HepG2 (cell line): ENCODE data around the gene SIAH2. TPM values are rescaled to one million over a fixed set of nuclear protein-coding genes. Genes with fewer than 3 reads are reported as not detected.

ENCODE experiments used
- ARNTL ChIP-seq: sonication (generic); formaldehyde crosslinking; IDR thresholded peaks from 2 replicates; pipeline ENCODE4 v1.4.0; 2020; ENCODE audit warnings: mild to moderate bottlenecking, missing genetic modification reagents
- EZH2 ChIP-seq: conservative IDR thresholded peaks from 2 replicates; pipeline ENCODE4 v1.6.1; 2012; ENCODE audit warnings: mild to moderate bottlenecking, low read depth, low read length, moderate library complexity
- KDM5A ChIP-seq: fragments of 200-600 bp; sonication (generic); IDR thresholded peaks from 2 replicates; pipeline ENCODE4 v1.7.0; 2018; ENCODE audit warnings: antibody characterized with exemption, mild to moderate bottlenecking, low read length, borderline replicate concordance
- KMT2A ChIP-seq: sonication (generic); formaldehyde crosslinking; IDR thresholded peaks from 2 replicates; pipeline ENCODE4 v1.4.0; 2020; ENCODE audit warnings: missing genetic modification reagents
- SMAD1 ChIP-seq: sonication (generic); formaldehyde crosslinking; IDR thresholded peaks from 2 replicates; pipeline ENCODE4 v1.4.0; 2020; ENCODE audit warnings: missing genetic modification reagents, low read depth, mild to moderate bottlenecking, borderline replicate concordance
- SSRP1 ChIP-seq: IDR thresholded peaks from 2 replicates; pipeline ENCODE4 v1.6.1; 2016; ENCODE audit warnings: control low read depth
- ZNF343 ChIP-seq: sonication (generic); formaldehyde crosslinking; IDR thresholded peaks from 2 replicates; pipeline ENCODE4 v1.4.0; 2020; ENCODE audit warnings: mild to moderate bottlenecking, missing genetic modification reagents
- ZNF468 ChIP-seq: sonication (generic); formaldehyde crosslinking; IDR thresholded peaks from 2 replicates; pipeline ENCODE4 v1.8.0; 2022; ENCODE audit warnings: mild to moderate bottlenecking, moderate library complexity, missing genetic modification reagents
- ZNF546 ChIP-seq: sonication (generic); formaldehyde crosslinking; conservative IDR thresholded peaks from 2 replicates; pipeline ENCODE4 v1.8.1; 2023; ENCODE audit warnings: mild to moderate bottlenecking, missing genetic modification reagents
- ZNF549 ChIP-seq: sonication (generic); formaldehyde crosslinking; IDR thresholded peaks from 2 replicates; pipeline ENCODE4 v1.5.0; 2020; ENCODE audit warnings: missing genetic modification reagents
- ZNF788 ChIP-seq: sonication (generic); formaldehyde crosslinking; IDR thresholded peaks from 2 replicates; pipeline ENCODE4 v1.5.0; 2020; ENCODE audit warnings: mild to moderate bottlenecking, missing genetic modification reagents, borderline replicate concordance
- ZNF83 ChIP-seq: sonication (generic); formaldehyde crosslinking; IDR thresholded peaks from 2 replicates; pipeline ENCODE4 v1.4.0; 2020; ENCODE audit warnings: missing genetic modification reagents, mild to moderate bottlenecking, borderline replicate concordance
- polyA plus RNA-seq, 8 experiments: library from polyadenylated mRNA; depleted of rRNA in 3 of 8; stranded (reverse) in 7 of 8; unstranded in 1 of 8; fragments of >200 nt; fragmentation: Illumina TruSeq in 4 of 8; extraction: Trizol in 4 of 8; gene quantifications; 2 replicates each; pipeline versions ENCODE4 v1.2.1 to v1.2.3, GENCODE V29; 2011 to 2016; ENCODE audit warnings: low read depth in 4 of 8, missing spikeins in 1 of 8, mixed read lengths in 1 of 8; ENCODE audit not compliant: insufficient read depth in 1 of 8
- total RNA-seq, 5 experiments: library from RNA; depleted of rRNA; stranded (reverse); fragments of >200 nt; fragmentation: Illumina TruSeq; extraction: Trizol; gene quantifications; 2 replicates each; pipeline ENCODE4 v1.2.3, GENCODE V29; 2016; ENCODE audit warnings: low read depth in 1 of 5
- TF ChIP-seq, protein P1 (sequence below), 2 experiments: sonication (generic) in 1 of 2; formaldehyde crosslinking in 1 of 2; IDR thresholded peaks; 2 replicates each; pipeline versions ENCODE4 v1.6.1 to v1.9.0; 2014 to 2022; ENCODE audit warnings: antibody characterized with exemption in 1 of 2, borderline replicate concordance in 1 of 2, inconsistent platforms in 1 of 2, low read depth in 1 of 2, missing genetic modification reagents in 1 of 2
- TF ChIP-seq, protein P2 (sequence below): sonication (generic); formaldehyde crosslinking; IDR thresholded peaks from 2 replicates; pipeline ENCODE4 v1.4.0; 2020; ENCODE audit warnings: missing genetic modification reagents, low read depth, mild to moderate bottlenecking, borderline replicate concordance
- TF ChIP-seq, protein P3 (sequence below): sonication (generic); formaldehyde crosslinking; IDR thresholded peaks from 2 replicates; pipeline ENCODE4 v1.4.0; 2020; ENCODE audit warnings: missing genetic modification reagents, mild to moderate bottlenecking, borderline replicate concordance
- TF ChIP-seq, protein P4 (sequence below): sonication (generic); formaldehyde crosslinking; IDR thresholded peaks from 2 replicates; pipeline ENCODE4 v1.5.0; 2020; ENCODE audit warnings: mild to moderate bottlenecking, missing genetic modification reagents

The SIAH2 gene
- total and polyA plus RNA-seq, 2 of the 13 experiments (the other 11 are each of a cell fraction or from before 2014, with no cell fraction given) = 71.8 to 117 TPM

DNA sequence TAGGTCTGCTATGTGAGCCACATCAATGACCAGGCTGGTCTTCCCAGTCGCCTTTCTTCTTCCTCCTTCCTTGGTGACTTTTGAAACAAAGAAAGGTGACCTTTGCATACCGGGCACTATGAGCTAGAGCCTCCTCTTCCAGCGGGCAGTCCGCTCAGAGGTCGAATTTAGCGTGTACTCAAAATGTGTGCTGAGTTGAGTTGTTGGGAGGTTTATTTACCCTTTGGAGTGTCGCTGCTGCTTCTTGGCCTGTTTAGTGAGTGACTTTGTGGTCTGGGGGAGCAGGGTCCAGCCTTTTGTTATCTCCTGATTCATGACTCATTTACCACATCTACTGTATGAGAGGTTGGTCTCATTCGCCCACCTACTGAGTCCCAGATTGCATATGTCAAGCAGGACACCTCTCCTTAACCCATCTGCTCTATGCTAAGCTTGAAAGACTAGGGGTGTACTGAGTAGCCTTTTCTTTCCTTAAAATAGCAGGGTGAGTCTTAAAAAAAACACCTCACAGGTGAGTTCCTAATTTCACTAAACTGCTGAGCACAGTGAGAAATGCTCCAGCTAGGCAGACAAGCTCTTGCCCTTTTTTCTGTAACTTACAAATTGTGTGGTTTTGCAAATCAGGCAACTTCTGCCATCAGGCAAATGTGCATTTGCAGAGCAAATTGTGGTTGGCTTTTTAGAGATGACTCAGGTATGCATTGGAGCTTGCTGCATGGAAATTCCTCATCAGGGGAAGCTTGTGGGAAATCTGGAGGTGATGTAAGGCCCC lies 3.2 kb upstream of the SIAH2 start (continued):
- TF ChIP-seq, protein P1, sequence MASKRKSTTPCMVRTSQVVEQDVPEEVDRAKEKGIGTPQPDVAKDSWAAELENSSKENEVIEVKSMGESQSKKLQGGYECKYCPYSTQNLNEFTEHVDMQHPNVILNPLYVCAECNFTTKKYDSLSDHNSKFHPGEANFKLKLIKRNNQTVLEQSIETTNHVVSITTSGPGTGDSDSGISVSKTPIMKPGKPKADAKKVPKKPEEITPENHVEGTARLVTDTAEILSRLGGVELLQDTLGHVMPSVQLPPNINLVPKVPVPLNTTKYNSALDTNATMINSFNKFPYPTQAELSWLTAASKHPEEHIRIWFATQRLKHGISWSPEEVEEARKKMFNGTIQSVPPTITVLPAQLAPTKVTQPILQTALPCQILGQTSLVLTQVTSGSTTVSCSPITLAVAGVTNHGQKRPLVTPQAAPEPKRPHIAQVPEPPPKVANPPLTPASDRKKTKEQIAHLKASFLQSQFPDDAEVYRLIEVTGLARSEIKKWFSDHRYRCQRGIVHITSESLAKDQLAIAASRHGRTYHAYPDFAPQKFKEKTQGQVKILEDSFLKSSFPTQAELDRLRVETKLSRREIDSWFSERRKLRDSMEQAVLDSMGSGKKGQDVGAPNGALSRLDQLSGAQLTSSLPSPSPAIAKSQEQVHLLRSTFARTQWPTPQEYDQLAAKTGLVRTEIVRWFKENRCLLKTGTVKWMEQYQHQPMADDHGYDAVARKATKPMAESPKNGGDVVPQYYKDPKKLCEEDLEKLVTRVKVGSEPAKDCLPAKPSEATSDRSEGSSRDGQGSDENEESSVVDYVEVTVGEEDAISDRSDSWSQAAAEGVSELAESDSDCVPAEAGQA (IDR thresholded peaks at IDR 0.05; ENCODE audit: low read depth) = no peak
- TF ChIP-seq, protein P1 (CRISPR knock-in tag; IDR thresholded peaks at IDR 0.05; ENCODE audit: borderline replicate concordance) = no peak
- no peak for TF ChIP-seq ZNF546 (CRISPR knock-in tag)
- no peak for TF ChIP-seq SMAD1 (CRISPR knock-in tag)
- no peak for TF ChIP-seq EZH2
- TF ChIP-seq, protein P2, sequence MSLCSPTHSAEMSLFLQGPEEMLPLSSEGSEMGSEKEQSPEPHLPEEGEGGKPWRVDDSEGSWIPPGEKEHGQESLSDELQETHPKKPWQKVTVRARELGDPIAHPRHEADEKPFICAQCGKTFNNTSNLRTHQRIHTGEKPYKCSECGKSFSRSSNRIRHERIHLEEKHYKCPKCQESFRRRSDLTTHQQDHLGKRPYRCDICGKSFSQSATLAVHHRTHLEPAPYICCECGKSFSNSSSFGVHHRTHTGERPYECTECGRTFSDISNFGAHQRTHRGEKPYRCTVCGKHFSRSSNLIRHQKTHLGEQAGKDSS (CRISPR knock-in tag) = peak; percentile 71; the same call in 1 of the 2 replicates
- no peak for TF ChIP-seq ZNF549
- TF ChIP-seq KDM5A = no peak
- TF ChIP-seq, protein P3, sequence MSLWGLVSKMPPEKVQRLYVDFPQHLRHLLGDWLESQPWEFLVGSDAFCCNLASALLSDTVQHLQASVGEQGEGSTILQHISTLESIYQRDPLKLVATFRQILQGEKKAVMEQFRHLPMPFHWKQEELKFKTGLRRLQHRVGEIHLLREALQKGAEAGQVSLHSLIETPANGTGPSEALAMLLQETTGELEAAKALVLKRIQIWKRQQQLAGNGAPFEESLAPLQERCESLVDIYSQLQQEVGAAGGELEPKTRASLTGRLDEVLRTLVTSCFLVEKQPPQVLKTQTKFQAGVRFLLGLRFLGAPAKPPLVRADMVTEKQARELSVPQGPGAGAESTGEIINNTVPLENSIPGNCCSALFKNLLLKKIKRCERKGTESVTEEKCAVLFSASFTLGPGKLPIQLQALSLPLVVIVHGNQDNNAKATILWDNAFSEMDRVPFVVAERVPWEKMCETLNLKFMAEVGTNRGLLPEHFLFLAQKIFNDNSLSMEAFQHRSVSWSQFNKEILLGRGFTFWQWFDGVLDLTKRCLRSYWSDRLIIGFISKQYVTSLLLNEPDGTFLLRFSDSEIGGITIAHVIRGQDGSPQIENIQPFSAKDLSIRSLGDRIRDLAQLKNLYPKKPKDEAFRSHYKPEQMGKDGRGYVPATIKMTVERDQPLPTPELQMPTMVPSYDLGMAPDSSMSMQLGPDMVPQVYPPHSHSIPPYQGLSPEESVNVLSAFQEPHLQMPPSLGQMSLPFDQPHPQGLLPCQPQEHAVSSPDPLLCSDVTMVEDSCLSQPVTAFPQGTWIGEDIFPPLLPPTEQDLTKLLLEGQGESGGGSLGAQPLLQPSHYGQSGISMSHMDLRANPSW (CRISPR knock-in tag) = peak; percentile 31; the same call in 1 of the 2 replicates
- no peak for TF ChIP-seq ZNF468 (CRISPR knock-in tag)
- peak; percentile 75; the same call in 1 of the 2 replicates for TF ChIP-seq ZNF788
- no peak for TF ChIP-seq ZNF343
- TF ChIP-seq ZNF83 (CRISPR knock-in tag) = no peak
- peak; percentile 47; the same call in 1 of the 2 replicates for TF ChIP-seq KMT2A
- no peak for TF ChIP-seq SSRP1 (CRISPR knock-in tag)
- TF ChIP-seq, protein P4, sequence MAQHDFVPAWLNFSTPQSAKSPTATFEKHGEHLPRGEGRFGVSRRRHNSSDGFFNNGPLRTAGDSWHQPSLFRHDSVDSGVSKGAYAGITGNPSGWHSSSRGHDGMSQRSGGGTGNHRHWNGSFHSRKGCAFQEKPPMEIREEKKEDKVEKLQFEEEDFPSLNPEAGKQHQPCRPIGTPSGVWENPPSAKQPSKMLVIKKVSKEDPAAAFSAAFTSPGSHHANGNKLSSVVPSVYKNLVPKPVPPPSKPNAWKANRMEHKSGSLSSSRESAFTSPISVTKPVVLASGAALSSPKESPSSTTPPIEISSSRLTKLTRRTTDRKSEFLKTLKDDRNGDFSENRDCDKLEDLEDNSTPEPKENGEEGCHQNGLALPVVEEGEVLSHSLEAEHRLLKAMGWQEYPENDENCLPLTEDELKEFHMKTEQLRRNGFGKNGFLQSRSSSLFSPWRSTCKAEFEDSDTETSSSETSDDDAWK (CRISPR knock-in tag) = no peak
- TF ChIP-seq ARNTL = peak; percentile 56
